CD4-positive, alpha-beta memory T cell (primary cell): Measurements from ENCODE around the gene PLEKHA7. TPM values are rescaled to one million over a fixed set of nuclear protein-coding genes. Genes with fewer than 3 reads are reported as not detected.

Experiments
- CTCF ChIA-PET: fragments of 350-600 bp; sonication (Branson Sonifier 250); formaldehyde crosslinking; loops from one replicate; lab custom pipeline; 2021; ENCODE audit warnings: inconsistent platforms; ENCODE audit not compliant: partially characterized antibody; lab: Charles Lee
- POLR2A ChIA-PET: fragments of 350-600 bp; sonication (Branson Sonifier 250); formaldehyde crosslinking; loops from one replicate; lab custom pipeline; 2021; ENCODE audit not compliant: partially characterized antibody; lab: Charles Lee
- DNase-seq, 5 donors: peaks; one replicate each; pipeline versions ENCODE4 v3.0.0 to v3.0.0-alpha.2; 2020 to 2022; ENCODE audit warnings: mixed read lengths in 1 of 5
- H3K27ac ChIP-seq: one replicate; pipeline ENCODE4 v1.7.0; 2013; ENCODE audit warnings: low read depth, low read length
- H3K27me3 ChIP-seq: 2 replicates; pipeline ENCODE4 v1.7.0; 2013; ENCODE audit warnings: mild to moderate bottlenecking, low read length, moderate library complexity; ENCODE audit not compliant: insufficient read depth
- H3K36me3 ChIP-seq: 2 replicates; pipeline ENCODE4 v1.7.0; 2013; ENCODE audit warnings: mild to moderate bottlenecking, low read length, moderate library complexity; ENCODE audit not compliant: insufficient read depth
- H3K4me1 ChIP-seq: 2 replicates; pipeline ENCODE4 v1.7.0; 2013; ENCODE audit warnings: mild to moderate bottlenecking, low read length, moderate library complexity; ENCODE audit not compliant: insufficient read depth
- H3K4me3 ChIP-seq, 2 donors: one replicate each; pipeline ENCODE4 v1.7.0; 2013; ENCODE audit warnings: low read length in 2 of 2, mild to moderate bottlenecking in 1 of 2
- H3K9me3 ChIP-seq, 2 donors: one replicate each; pipeline ENCODE4 v1.7.0; 2013; ENCODE audit warnings: low read length in 2 of 2, control low read depth in 1 of 2; ENCODE audit not compliant: control insufficient read depth in 1 of 2
- H3K27ac Mint-ChIP-seq, 7 donors: one replicate each; pipeline ENCODE4 v1.8.0; 2020 to 2021; ENCODE audit warnings: mixed read lengths in 7 of 7, mild to moderate bottlenecking in 6 of 7, inconsistent platforms in 3 of 7, moderate library complexity in 3 of 7
- H3K27me3 Mint-ChIP-seq, 2 donors: one replicate each; pipeline ENCODE4 v1.8.0; 2020 to 2021; ENCODE audit warnings: mixed read lengths in 2 of 2
- H3K36me3 Mint-ChIP-seq, 2 donors: one replicate each; pipeline ENCODE4 v1.8.0; 2020 to 2021; ENCODE audit warnings: mixed read lengths in 2 of 2, inconsistent platforms in 1 of 2, mild to moderate bottlenecking in 1 of 2
- H3K4me1 Mint-ChIP-seq, 4 donors: one replicate each; pipeline ENCODE4 v1.8.0; 2020 to 2021; ENCODE audit warnings: mixed read lengths in 4 of 4, mild to moderate bottlenecking in 1 of 4
- H3K4me3 Mint-ChIP-seq, 8 donors: one replicate each; pipeline ENCODE4 v1.8.0; 2020 to 2021; ENCODE audit warnings: mixed read lengths in 8 of 8, mild to moderate bottlenecking in 7 of 8, moderate library complexity in 6 of 8, inconsistent platforms in 3 of 8
- H3K9me3 Mint-ChIP-seq, 8 donors: one replicate each; pipeline ENCODE4 v1.8.0; 2020 to 2021; ENCODE audit warnings: mixed read lengths in 8 of 8, mild to moderate bottlenecking in 5 of 8, inconsistent platforms in 3 of 8, moderate library complexity in 1 of 8
- intact Hi-C: fragments of 100-400 bp; cut with micrococcal nuclease; formaldehyde crosslinking; loops from one replicate; pipeline ENCODE4 v1.15.1; 2023
- polyA plus RNA-seq, 2 donors: library from polyadenylated mRNA; unstranded; fragments of 300-500 nt; fragmentation: Illumina TruSeq; gene quantifications; one replicate each; pipeline ENCODE4 v1.2.3, GENCODE V29; 2021
- total RNA-seq, 2 experiments: library from RNA; stranded (reverse); gene quantifications; one replicate each; pipeline ENCODE4 v1.2.3, GENCODE V29; 2021

The PLEKHA7 gene
- total and polyA plus RNA-seq, 4 experiments from 2014 or later: 1.6 to 8.3 (median 6.0) TPM

GRCh38 chr11:16781936-16782919, 232.0 kb downstream of the PLEKHA7 start:
- H3K4me3 Mint-ChIP-seq: no peak overlapping the region
- no peaks in the 10 kb centered on the region for H3K9me3 ChIP-seq
- no peak for DNase-seq
- H3K27me3 ChIP-seq: no peaks in the 10 kb centered on the region
- no peaks in the 10 kb centered on the region for H3K4me1 Mint-ChIP-seq
- intact Hi-C loops: loop anchor here (10.0 kb wide), 1 partner anchor 723 kb away; no protein-coding TSS in a partner anchor
- no peaks in the 10 kb centered on the region for H3K9me3 Mint-ChIP-seq
- CTCF ChIA-PET: interaction anchor here (5.2 kb wide), 1 partner anchor 12 kb away, joined by 26 read pairs; no protein-coding TSS in a partner anchor
- no peaks in the 10 kb centered on the region for H3K4me1 ChIP-seq
- H3K27ac ChIP-seq: no peak overlapping the region
- peak overlapping the region in 1 of 7 donors; percentile 43 for H3K27ac Mint-ChIP-seq
- H3K27me3 Mint-ChIP-seq: no peaks in the 10 kb centered on the region
- H3K36me3 ChIP-seq: no peaks in the 10 kb centered on the region
- peaks cover 0 to 4% of the 10 kb centered on the region in 2 donors for H3K36me3 Mint-ChIP-seq
- H3K4me3 ChIP-seq: no peak overlapping the region
- POLR2A ChIA-PET: no interaction called here

GRCh38 chr11:16780698-16781550, 233.3 kb downstream of the PLEKHA7 start:
- Mint-ChIP-seq H3K27ac (no peak overlapping the region), H3K4me3 (no peak overlapping the region), H3K36me3 (peaks cover 0 to 4% of the 10 kb centered on the region in 2 donors), H3K27me3 (no peaks in the 10 kb centered on the region), H3K4me1 (no peaks in the 10 kb centered on the region), H3K9me3 (no peaks in the 10 kb centered on the region)
- H3K27me3 ChIP-seq: no peaks in the 10 kb centered on the region
- H3K36me3 ChIP-seq: no peaks in the 10 kb centered on the region
- H3K4me1 ChIP-seq: no peaks in the 10 kb centered on the region
- CTCF ChIA-PET: no interaction called here
- no peak for DNase-seq
- H3K27ac ChIP-seq: no peak overlapping the region
- POLR2A ChIA-PET: no interaction called here
- intact Hi-C loops: loop anchor here (10.0 kb wide), 1 partner anchor 724 kb away; no protein-coding TSS in a partner anchor
- H3K9me3 ChIP-seq: no peaks in the 10 kb centered on the region
- H3K4me3 ChIP-seq: no peak overlapping the region

- no peak overlapping the region for H3K4me3 ChIP-seq
- Mint-ChIP-seq H3K27ac (no peak overlapping the region), H3K36me3 (peaks cover 0 to 4% of the 10 kb centered on the region in 2 donors), H3K27me3 (no peaks in the 10 kb centered on the region), H3K9me3 (no peaks in the 10 kb centered on the region), H3K4me3 (no peak overlapping the region), H3K4me1 (no peaks in the 10 kb centered on the region)
- H3K4me1 ChIP-seq: no peaks in the 10 kb centered on the region
- ChIA-PET POLR2A (no interaction called here), CTCF (interaction anchor here (1.0 kb wide), 1 partner anchor 8 kb away, joined by 4 read pairs; no protein-coding TSS in a partner anchor)
- no peak for DNase-seq
- H3K27me3 ChIP-seq: no peaks in the 10 kb centered on the region
- no peak overlapping the region for H3K27ac ChIP-seq
- no peaks in the 10 kb centered on the region for H3K36me3 ChIP-seq
- intact Hi-C loops: loop anchor here (10.0 kb wide), 1 partner anchor 725 kb away; no protein-coding TSS in a partner anchor
- no peaks in the 10 kb centered on the region for H3K9me3 ChIP-seq
Measured at GRCh38 chr11:16780146-16780545, 234.1 kb downstream of the PLEKHA7 start.

GRCh38 chr11:16779436-16779835, 234.8 kb downstream of the PLEKHA7 start:
- intact Hi-C loops: no loop called here
- Histone ChIP-seq H3K36me3 (no peaks in the 10 kb centered on the region), H3K27ac (no peak overlapping the region), H3K4me1 (no peaks in the 10 kb centered on the region), H3K9me3 (no peaks in the 10 kb centered on the region), H3K27me3 (no peaks in the 10 kb centered on the region), H3K4me3 (no peak overlapping the region)
- H3K36me3 Mint-ChIP-seq: peaks cover 0 to 4% of the 10 kb centered on the region in 2 donors
- no peaks in the 10 kb centered on the region for H3K27me3 Mint-ChIP-seq
- CTCF ChIA-PET: interaction anchor here (0.7 to 1.0 kb wide), 2 partner anchors 9 to 294 kb away, joined by 4 read pairs; no protein-coding TSS in a partner anchor
- no peak overlapping the region for H3K27ac Mint-ChIP-seq
- no peak for DNase-seq
- POLR2A ChIA-PET: no interaction called here
- H3K9me3 Mint-ChIP-seq: no peaks in the 10 kb centered on the region
- no peaks in the 10 kb centered on the region for H3K4me1 Mint-ChIP-seq
- no peak overlapping the region for H3K4me3 Mint-ChIP-seq

GRCh38 chr11:16778876-16779275, 235.3 kb downstream of the PLEKHA7 start:
- Mint-ChIP-seq H3K4me1 (no peaks in the 10 kb centered on the region), H3K9me3 (no peaks in the 10 kb centered on the region), H3K27ac (no peak overlapping the region), H3K27me3 (no peaks in the 10 kb centered on the region), H3K36me3 (peaks cover 0 to 4% of the 10 kb centered on the region in 2 donors), H3K4me3 (no peak overlapping the region)
- ChIA-PET POLR2A (no interaction called here), CTCF (interaction anchor here (1.6 kb wide), 1 partner anchor 9 kb away, joined by 6 read pairs; no protein-coding TSS in a partner anchor)
- no peak overlapping the region for H3K27ac ChIP-seq
- no peaks in the 10 kb centered on the region for H3K9me3 ChIP-seq
- DNase-seq: no peak
- intact Hi-C loops: no loop called here
- no peaks in the 10 kb centered on the region for H3K4me1 ChIP-seq
- H3K4me3 ChIP-seq: no peak overlapping the region
- H3K36me3 ChIP-seq: no peaks in the 10 kb centered on the region
- no peaks in the 10 kb centered on the region for H3K27me3 ChIP-seq

- Histone ChIP-seq H3K4me1 (no peaks in the 10 kb centered on the region), H3K27ac (no peak overlapping the region), H3K27me3 (no peaks in the 10 kb centered on the region), H3K4me3 (no peak overlapping the region), H3K36me3 (no peaks in the 10 kb centered on the region), H3K9me3 (no peaks in the 10 kb centered on the region)
- POLR2A ChIA-PET: no interaction called here
- Mint-ChIP-seq H3K4me3 (no peak overlapping the region), H3K27me3 (no peaks in the 10 kb centered on the region), H3K9me3 (no peaks in the 10 kb centered on the region), H3K36me3 (peaks cover 0 to 4% of the 10 kb centered on the region in 2 donors), H3K4me1 (no peaks in the 10 kb centered on the region), H3K27ac (no peak overlapping the region)
- no peak for DNase-seq
- intact Hi-C loops: no loop called here
- CTCF ChIA-PET: interaction anchor here (1.6 kb wide), 1 partner anchor 9 kb away, joined by 6 read pairs; no protein-coding TSS in a partner anchor
Measured at GRCh38 chr11:16778286-16778685, 235.9 kb downstream of the PLEKHA7 start.
